HG03064 (cell line): ENCODE results near the gene IL2.

Experiments used
- ATAC-seq: cut with Tn5 transposase; IDR thresholded peaks from one replicate; pipeline ENCODE4 v1.9.1; 2021; ENCODE audit warnings: low read depth; ENCODE audit not compliant: unreplicated experiment

Gene IL2

GRCh38 chr4:122456231-122457116 lies at the start of gene IL2:
IL2 (minus strand) TSS chr4:122456725; CDS start chr4:122456440, 285 bp downstream.
- ATAC-seq = no peak

DNA sequence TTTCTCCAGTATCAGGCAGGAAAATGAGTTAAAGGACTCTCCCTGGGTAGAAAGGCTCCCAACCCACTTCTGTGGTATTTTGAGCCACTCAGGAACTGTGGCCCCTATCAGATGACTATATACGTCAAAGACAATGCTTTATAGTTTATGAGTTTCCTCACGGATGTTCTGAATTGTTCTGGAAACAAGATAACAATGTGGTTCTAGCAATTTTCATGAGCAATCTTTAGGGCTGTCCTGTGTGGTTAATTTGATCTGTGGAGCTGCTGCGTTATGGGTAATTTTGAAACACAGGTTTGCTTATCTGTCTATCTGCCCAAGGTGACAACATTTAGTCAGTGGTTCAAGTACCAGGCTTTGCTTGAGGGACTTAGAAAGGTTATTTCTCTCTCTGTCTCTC lies 46.7 kb upstream of the IL2 start:
- no peak for ATAC-seq

DNA sequence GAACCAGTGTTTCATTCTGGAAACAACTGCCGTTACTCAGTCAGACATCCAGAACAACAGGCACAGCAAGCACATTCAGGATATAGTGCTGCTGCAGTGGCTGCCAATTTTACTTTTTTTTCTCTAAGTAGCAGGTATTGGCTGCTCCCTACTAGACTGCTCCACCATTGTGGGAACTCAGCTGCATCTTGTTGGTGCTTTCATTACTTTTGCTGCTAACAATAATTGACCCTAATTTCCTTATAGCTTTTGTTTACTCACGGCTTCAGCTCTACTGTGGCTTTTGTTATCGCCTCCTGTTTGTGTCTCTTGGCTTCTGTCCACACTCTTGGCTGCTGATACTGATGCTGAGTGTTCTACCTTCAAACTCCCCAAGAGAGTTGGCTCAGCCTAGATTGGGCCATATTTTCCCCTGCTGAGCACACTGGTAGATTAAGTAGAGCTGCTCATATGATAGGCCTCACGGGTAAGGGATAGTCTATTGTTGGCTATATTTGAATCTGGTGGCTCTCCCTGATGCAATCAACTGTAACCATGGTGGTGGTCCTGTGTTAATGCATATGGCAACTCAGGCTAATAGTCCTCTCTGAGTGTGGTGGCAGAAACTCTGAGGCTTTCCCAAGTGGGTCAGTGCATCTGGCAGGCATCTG lies 44.5 kb upstream of the IL2 start:
- ATAC-seq = no peak

DNA sequence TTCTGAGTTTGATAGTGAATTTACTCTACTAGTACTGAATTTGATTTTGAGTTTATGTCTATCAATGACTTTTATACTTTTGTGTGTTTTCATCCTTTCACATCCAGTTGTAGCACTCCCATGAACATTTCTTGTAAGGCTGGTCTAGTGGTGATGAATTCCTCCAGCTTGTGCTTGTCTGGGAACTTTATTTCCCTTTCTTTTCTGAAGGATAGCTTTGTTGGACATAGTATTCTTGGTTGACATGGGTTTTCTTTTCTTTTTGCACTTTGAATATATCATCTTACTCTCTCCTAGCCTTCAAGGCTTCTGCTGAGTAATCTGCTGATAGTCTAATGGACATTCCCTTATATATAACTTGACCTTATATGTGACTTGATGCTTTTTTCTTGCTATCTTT lies 32.5 kb upstream of the IL2 start:
- no peak for ATAC-seq

DNA sequence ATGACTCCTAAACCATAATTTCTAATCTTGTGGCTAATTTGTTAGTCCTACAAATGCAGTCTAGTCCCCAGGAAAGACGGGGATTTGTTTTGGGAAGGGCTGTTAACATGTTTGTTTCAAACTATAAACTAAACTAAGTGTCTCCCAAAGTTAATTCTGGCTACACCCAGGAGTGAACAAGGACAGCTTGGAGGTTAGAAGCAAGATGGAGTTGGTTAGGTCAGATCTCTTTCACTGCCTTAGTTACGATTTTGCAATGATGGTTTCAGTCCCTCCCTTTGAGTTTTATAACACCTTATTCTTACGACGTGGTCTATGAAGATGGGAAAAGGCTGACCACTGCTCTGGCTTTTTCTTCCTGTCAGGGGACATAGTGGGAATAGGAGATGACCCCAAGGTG lies 27.0 kb upstream of the IL2 start:
- no peak for ATAC-seq

DNA sequence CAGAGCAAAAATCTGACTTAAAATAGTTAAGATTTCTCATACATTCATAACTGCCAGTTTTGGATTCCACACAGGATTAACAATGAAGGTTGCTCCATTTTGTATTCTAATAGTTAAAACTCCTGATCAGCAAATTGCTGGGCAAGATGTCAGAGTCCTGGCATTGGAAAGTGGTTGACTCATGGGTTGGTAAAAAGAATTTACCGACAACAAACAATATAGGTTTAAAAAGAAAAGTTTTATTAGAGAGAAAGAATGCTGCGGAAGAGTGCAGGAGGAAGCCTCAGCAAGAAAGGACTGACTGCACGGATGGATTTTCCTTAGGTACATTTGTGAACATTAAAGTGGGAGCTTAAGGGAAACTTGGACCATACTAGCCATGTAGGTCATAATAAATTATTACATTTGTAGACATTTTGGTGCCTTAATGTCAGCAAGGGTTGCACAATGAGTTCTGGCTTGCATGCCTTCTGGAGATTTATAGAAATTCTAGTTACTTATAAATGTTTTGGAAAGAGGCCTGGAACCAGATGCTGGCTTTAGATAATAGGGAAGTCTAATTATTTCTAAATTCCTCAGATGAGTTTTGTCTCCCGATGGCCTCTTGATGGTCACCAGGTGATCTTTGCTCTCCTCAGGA lies 25.4 kb upstream of the IL2 start:
- ATAC-seq = no peak

- no peak for ATAC-seq
Measured at GRCh38 chr4:122480655-122481487, 24.3 kb upstream of the IL2 start.

GRCh38 chr4:122479935-122480416 lies 23.5 kb upstream of the IL2 start:
- ATAC-seq = no peak

GRCh38 chr4:122476745-122477144 lies 20.2 kb upstream of the IL2 start:
- no peak for ATAC-seq

- no peak for ATAC-seq
Measured at GRCh38 chr4:122476126-122476525, 19.6 kb upstream of the IL2 start.

GRCh38 chr4:122475233-122475632 lies 18.7 kb upstream of the IL2 start:
- no peak for ATAC-seq

GRCh38 chr4:122469457-122469856 lies 12.9 kb upstream of the IL2 start:
- no peak for ATAC-seq

DNA sequence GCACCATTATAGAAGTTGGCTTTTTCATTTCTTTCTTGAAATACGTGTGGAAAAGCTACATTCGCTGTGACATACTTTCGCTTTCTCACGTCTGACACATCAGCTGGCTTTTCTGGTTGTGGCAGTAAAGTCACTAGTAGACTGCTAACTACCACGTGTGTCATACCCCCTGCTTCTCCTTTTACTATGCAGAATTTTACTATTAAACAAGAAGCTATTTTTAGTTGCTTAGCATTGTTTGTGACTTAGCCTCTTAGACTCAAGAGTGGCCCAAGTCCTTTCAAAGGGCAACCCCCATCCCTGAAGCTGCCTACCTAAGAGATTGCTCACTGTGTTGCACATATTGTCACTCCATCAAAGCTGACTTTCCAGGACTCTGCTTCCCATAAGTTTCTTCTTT lies 2.1 kb upstream of the IL2 start:
- ATAC-seq = peak; percentile 69

DNA sequence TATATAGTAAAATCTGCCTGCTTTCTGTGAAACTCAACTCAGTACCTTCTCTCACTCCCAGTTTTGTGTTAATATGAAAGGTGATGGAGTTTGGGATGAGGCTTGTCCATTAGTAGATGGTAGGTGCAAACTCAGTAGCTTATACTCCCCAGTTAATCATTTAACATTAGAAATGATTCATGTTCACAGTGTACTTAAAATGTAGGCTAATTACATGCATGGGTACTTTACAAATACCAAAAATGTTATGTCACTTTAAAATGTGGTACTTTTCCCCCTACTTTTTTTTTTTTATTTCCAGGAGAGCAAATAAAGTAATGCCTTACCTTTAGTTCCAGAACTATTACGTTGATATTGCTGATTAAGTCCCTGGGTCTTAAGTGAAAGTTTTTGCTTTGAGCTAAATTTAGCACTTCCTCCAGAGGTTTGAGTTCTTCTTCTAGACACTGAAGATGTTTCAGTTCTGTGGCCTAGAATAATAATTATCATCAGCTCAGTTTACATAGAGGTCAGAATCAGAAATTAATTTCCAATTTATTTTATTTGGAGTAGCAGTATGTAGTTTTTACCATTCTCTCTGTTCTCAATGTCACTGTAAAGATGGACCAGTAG lies 3.0 kb downstream of the IL2 start:
- ATAC-seq = no peak

GRCh38 chr4:122450847-122451246 lies 5.7 kb downstream of the IL2 start:
- ATAC-seq = no peak

- ATAC-seq = no peak
Measured at GRCh38 chr4:122434285-122434684, 22.2 kb downstream of the IL2 start.

- ATAC-seq = no peak
Measured at GRCh38 chr4:122431351-122431750, 25.2 kb downstream of the IL2 start.

DNA sequence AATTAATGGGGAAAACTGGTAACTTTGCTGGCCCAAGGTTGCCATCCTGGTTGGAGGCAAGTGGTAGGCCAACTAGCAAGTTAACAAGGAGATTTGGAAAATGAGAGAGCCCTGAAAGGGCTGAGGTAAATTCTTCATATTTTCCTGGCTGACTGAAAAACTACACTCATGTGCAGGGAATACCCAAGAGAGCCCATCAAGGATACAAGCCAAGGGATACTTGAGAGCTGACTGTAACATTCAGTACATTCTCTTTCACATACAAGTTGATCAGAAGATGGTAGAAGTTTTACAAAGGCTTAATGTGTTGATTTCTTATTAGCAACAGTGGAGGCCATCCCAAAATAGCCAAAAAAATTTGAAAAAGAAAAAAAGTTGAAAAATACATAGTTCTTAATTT lies 33.3 kb downstream of the IL2 start:
- ATAC-seq = no peak

GRCh38 chr4:122412547-122412946 lies 44.0 kb downstream of the IL2 start:
- ATAC-seq = no peak

- no peak for ATAC-seq
Measured at GRCh38 chr4:122403861-122404260, 52.7 kb downstream of the IL2 start.
